Right lobe of liver (tissue), 4 donors: ENCODE measurements around the gene ATE1.

Experiments
- CTCF ChIP-seq, 4 donors: fragments of 200-600 bp in 3 of 4; fragments of 450-650 bp in 1 of 4; IDR thresholded peaks; one replicate each; pipeline versions ENCODE4 v1.5.1 to v1.8.0; 2016 to 2022; ENCODE audit warnings: antibody characterized with exemption in 4 of 4, mild to moderate bottlenecking in 2 of 4
- POLR2A ChIP-seq: fragments of 450-650 bp; IDR thresholded peaks from one replicate; pipeline ENCODE4 v1.6.1; 2017; ENCODE audit warnings: antibody characterized with exemption, mild to moderate bottlenecking
- donor health status: DM: no; HTN: no; CAD: no.
- donor health status: DM: no; HTN: no; CAD: no.
- donor health status: DM: no; HTN: yes; CAD: no.

- TF ChIP-seq POLR2A, result no peak
- TF ChIP-seq CTCF (IDR thresholded peaks at IDR 0.05), result peak; percentile 47 to 72 (median 65)
These were observed 27.2 kb downstream of the ATE1 start for GRCh38 chr10:121900443-121901174.
